Sigmoid colon (tissue), 3 donors: ENCODE data around the gene SEPTIN3.

Source experiments
- CTCF ChIP-seq, 4 experiments: fragments of 450-650 bp in 3 of 4; fragments of 200-600 bp in 1 of 4; IDR thresholded peaks; one replicate each; pipeline ENCODE4 v1.5.1; 2016 to 2019; ENCODE audit warnings: antibody characterized with exemption in 4 of 4, mild to moderate bottlenecking in 3 of 4, moderate library complexity in 2 of 4
- POLR2A ChIP-seq, 2 donors: fragments of 450-650 bp; IDR thresholded peaks; one replicate each; pipeline ENCODE4 v1.6.1; 2016; ENCODE audit warnings: antibody characterized with exemption in 2 of 2, mild to moderate bottlenecking in 2 of 2, moderate library complexity in 2 of 2

- TF ChIP-seq CTCF (IDR thresholded peaks at IDR 0.05) (no peak), POLR2A (IDR thresholded peaks at IDR 0.05) (no peak)
Observed at GRCh38 chr22:41935015-41935351, 34.3 kb upstream of the SEPTIN3 start.
